DMS153 treated with DMSO at 0.1 percent for 48 hours (cell line): ENCODE results near the gene MFAP3.
"Not testable (repeated sequence)": the region's sequence is repeated elsewhere in the genome, so short reads cannot be mapped to it uniquely, and the experiment has no call there.

ENCODE experiments used
- DNase-seq: peaks from one replicate; lab custom pipeline; 2025; ENCODE audit not compliant: unreplicated experiment; lab: John Stamatoyannopoulos, UW

Gene MFAP3

GRCh38 chr5:154049636-154050035 is 10.9 kb downstream of the MFAP3 start:
- no peak for DNase-seq

- no peak for DNase-seq
Measured at GRCh38 chr5:154053468-154053867, 14.7 kb downstream of the MFAP3 start.

- peak; percentile 1 for DNase-seq
Measured at GRCh38 chr5:154055201-154055600, 16.4 kb downstream of the MFAP3 start.

- DNase-seq: peak; percentile 7
Measured at GRCh38 chr5:154058055-154059038, 19.6 kb downstream of the MFAP3 start.

GRCh38 chr5:154059039-154059430 is 20.3 kb downstream of the MFAP3 start:
- no peak for DNase-seq

GRCh38 chr5:154059583-154059982 is 20.8 kb downstream of the MFAP3 start:
- DNase-seq: no peak

GRCh38 chr5:154060606-154061005 is 21.8 kb downstream of the MFAP3 start:
- no peak for DNase-seq

- DNase-seq: no peak
Measured at GRCh38 chr5:154063372-154063771, 24.6 kb downstream of the MFAP3 start.

GRCh38 chr5:154065971-154066370 is 27.2 kb downstream of the MFAP3 start:
- DNase-seq: no peak

GRCh38 chr5:154069854-154070253 is 31.1 kb downstream of the MFAP3 start:
- DNase-seq: not testable (repeated sequence)

- DNase-seq: no peak
Measured at GRCh38 chr5:154071799-154072413, 33.1 kb downstream of the MFAP3 start.

GRCh38 chr5:154072414-154073171 is 33.8 kb downstream of the MFAP3 start:
- DNase-seq: peak; percentile 45

GRCh38 chr5:154076240-154076922 is 37.6 kb downstream of the MFAP3 start:
- no peak for DNase-seq

GRCh38 chr5:154077696-154078095 is 38.9 kb downstream of the MFAP3 start:
- no peak for DNase-seq

GRCh38 chr5:154078272-154078671 is 39.5 kb downstream of the MFAP3 start:
- peak; percentile 44 for DNase-seq

- DNase-seq: no peak
Measured at GRCh38 chr5:154081246-154081645, 42.5 kb downstream of the MFAP3 start.

- DNase-seq: no peak
Measured at GRCh38 chr5:154084062-154084639, 45.4 kb downstream of the MFAP3 start.

GRCh38 chr5:154086146-154086545 is 47.4 kb downstream of the MFAP3 start:
- DNase-seq: no peak

- DNase-seq: no peak
Measured at GRCh38 chr5:154086641-154087040, 47.9 kb downstream of the MFAP3 start.

GRCh38 chr5:154087260-154087659 is 48.5 kb downstream of the MFAP3 start:
- peak; percentile 8 for DNase-seq

- DNase-seq: no peak
Measured at GRCh38 chr5:154088801-154089200, 50.0 kb downstream of the MFAP3 start.
